ENCODE results near the gene SCAMP4. TPM values are rescaled to one million over a fixed set of nuclear protein-coding genes. Genes with fewer than 3 reads are reported as not detected.

The SCAMP4 gene
- total and polyA plus RNA-seq, 2 of the 13 experiments (the other 11 are each of a cell fraction or from before 2014, with no cell fraction given): 10.7 to 13.7 TPM

DNA sequence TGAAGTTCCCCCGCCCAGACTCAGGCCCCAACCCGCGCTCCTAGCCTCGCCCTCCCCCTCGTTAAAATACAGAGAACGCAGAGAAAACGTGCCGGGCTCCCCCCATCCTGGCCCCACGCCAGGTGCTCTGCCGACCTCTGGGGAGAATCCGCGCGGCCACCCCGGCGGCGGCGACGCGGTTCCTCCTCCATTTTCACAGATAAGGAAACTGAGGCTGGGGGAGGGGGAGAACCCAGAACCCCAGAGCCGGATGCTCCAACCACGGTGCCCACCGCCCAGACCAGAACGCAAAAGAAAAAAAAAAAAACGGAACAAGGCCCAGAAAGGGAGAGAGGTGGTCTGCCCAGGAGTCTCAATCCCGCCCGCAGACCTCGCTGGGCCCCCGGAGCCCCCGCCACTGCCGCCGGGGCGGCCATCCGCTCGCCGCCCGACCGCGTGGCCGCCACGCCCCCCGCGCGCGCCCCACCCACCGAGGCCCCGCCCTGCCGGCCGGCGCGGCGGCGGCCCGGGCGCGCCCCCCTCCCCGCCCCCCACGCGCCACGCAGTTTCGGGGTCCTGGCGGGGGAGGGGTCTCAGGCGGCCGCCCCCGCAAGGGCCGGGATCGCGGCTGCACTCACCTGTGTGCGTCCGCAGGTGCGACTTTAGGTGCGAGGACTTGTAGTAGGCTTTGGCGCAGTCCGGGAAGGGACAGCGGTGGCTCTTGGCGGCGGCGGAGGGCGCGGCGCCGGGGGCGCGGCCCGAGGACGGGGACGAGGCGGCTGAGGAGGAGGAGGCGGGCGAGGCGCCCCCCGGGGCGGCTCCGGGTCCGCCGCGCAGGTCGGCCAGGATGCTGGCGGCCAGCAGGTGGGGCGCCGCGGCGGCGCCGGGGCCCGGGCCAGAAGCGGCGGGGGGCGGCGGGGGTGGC is 42.5 kb upstream of the SCAMP4 start (continued):
- TF ChIP-seq ZBTB40 (IDR thresholded peaks at IDR 0.05): no peak
- no peak for TF ChIP-seq ZBTB40 (CRISPR knock-in tag; IDR thresholded peaks at IDR 0.05)
- no peak for TF ChIP-seq TBP (CRISPR knock-in tag; IDR thresholded peaks at IDR 0.05)
- TF ChIP-seq RCOR2 (CRISPR knock-in tag; IDR thresholded peaks at IDR 0.05): no peak
- no peak; the same call in 1 of the 2 replicates for TF ChIP-seq ZNF777 (CRISPR knock-in tag; IDR thresholded peaks at IDR 0.05)
- no peak for TF ChIP-seq CAMTA2 (CRISPR knock-in tag; IDR thresholded peaks at IDR 0.05; ENCODE audit: borderline replicate concordance)
- TF ChIP-seq FLYWCH1 (CRISPR knock-in tag; IDR thresholded peaks at IDR 0.05): no peak
- no peak for TF ChIP-seq TAF15 (IDR thresholded peaks at IDR 0.05; ENCODE audit: low read depth, low read length, poor library complexity, severe bottlenecking)
- TF ChIP-seq SUZ12 (IDR thresholded peaks at IDR 0.05; ENCODE audit: low read depth, low read length): no peak
- no peak for TF ChIP-seq U2AF2 (IDR thresholded peaks at IDR 0.05; ENCODE audit: low read depth, low read length)
- peak; percentile 71 for TF ChIP-seq BHLHE40 (IDR thresholded peaks at IDR 0.05; ENCODE audit: low read length)
- TF ChIP-seq, protein P1, sequence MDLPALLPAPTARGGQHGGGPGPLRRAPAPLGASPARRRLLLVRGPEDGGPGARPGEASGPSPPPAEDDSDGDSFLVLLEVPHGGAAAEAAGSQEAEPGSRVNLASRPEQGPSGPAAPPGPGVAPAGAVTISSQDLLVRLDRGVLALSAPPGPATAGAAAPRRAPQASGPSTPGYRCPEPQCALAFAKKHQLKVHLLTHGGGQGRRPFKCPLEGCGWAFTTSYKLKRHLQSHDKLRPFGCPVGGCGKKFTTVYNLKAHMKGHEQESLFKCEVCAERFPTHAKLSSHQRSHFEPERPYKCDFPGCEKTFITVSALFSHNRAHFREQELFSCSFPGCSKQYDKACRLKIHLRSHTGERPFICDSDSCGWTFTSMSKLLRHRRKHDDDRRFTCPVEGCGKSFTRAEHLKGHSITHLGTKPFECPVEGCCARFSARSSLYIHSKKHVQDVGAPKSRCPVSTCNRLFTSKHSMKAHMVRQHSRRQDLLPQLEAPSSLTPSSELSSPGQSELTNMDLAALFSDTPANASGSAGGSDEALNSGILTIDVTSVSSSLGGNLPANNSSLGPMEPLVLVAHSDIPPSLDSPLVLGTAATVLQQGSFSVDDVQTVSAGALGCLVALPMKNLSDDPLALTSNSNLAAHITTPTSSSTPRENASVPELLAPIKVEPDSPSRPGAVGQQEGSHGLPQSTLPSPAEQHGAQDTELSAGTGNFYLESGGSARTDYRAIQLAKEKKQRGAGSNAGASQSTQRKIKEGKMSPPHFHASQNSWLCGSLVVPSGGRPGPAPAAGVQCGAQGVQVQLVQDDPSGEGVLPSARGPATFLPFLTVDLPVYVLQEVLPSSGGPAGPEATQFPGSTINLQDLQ (CRISPR knock-in tag; IDR thresholded peaks at IDR 0.05): no peak
- TF ChIP-seq ESRRA (CRISPR knock-in tag; IDR thresholded peaks at IDR 0.05; ENCODE audit: low read depth): no peak
- TF ChIP-seq, protein P2, sequence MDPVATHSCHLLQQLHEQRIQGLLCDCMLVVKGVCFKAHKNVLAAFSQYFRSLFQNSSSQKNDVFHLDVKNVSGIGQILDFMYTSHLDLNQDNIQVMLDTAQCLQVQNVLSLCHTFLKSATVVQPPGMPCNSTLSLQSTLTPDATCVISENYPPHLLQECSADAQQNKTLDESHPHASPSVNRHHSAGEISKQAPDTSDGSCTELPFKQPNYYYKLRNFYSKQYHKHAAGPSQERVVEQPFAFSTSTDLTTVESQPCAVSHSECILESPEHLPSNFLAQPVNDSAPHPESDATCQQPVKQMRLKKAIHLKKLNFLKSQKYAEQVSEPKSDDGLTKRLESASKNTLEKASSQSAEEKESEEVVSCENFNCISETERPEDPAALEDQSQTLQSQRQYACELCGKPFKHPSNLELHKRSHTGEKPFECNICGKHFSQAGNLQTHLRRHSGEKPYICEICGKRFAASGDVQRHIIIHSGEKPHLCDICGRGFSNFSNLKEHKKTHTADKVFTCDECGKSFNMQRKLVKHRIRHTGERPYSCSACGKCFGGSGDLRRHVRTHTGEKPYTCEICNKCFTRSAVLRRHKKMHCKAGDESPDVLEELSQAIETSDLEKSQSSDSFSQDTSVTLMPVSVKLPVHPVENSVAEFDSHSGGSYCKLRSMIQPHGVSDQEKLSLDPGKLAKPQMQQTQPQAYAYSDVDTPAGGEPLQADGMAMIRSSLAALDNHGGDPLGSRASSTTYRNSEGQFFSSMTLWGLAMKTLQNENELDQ (CRISPR knock-in tag; IDR thresholded peaks at IDR 0.05; ENCODE audit: borderline replicate concordance): no peak

Measured in HepG2 (cell line).